H9 (cell line): ENCODE results near the gene FAT1. TPM values are rescaled to one million over a fixed set of nuclear protein-coding genes. Genes with fewer than 3 reads are reported as not detected.

Source experiments
- DNase-seq: peaks from one replicate; pipeline ENCODE4 v3.0.0-alpha.2; 2017
- H2AFZ ChIP-seq: one replicate; pipeline ENCODE4 v1.6.1; 2013; ENCODE audit warnings: mild to moderate bottlenecking, low read length, control low read depth, moderate library complexity
- H2AK5ac ChIP-seq: 2 replicates; pipeline ENCODE4 v1.6.1; 2013; ENCODE audit warnings: low read length, control low read depth, mixed read lengths; ENCODE audit not compliant: insufficient read length
- H2BK120ac ChIP-seq: one replicate; pipeline ENCODE4 v1.6.1; 2013; ENCODE audit warnings: low read depth, mild to moderate bottlenecking, low read length, control low read depth, inconsistent platforms; ENCODE audit not compliant: poor library complexity, severe bottlenecking
- H2BK12ac ChIP-seq: 2 replicates; pipeline ENCODE4 v1.6.1; 2013; ENCODE audit warnings: low read length, control low read depth, mixed read lengths, low read depth; ENCODE audit not compliant: insufficient read length
- H2BK15ac ChIP-seq: 2 replicates; pipeline ENCODE4 v1.6.1; 2013; ENCODE audit warnings: low read depth, low read length, control low read depth
- H2BK20ac ChIP-seq: one replicate; pipeline ENCODE4 v1.6.1; 2013; ENCODE audit warnings: low read depth, mild to moderate bottlenecking, low read length, control low read depth, inconsistent platforms; ENCODE audit not compliant: poor library complexity, severe bottlenecking
- H2BK5ac ChIP-seq: 2 replicates; pipeline ENCODE4 v1.6.1; 2013; ENCODE audit warnings: low read length, control low read depth, mixed read lengths; ENCODE audit not compliant: insufficient read length
- H3K14ac ChIP-seq: 2 replicates; pipeline ENCODE4 v1.6.1; 2013; ENCODE audit warnings: low read length, control low read depth; ENCODE audit not compliant: insufficient read depth
- H3K18ac ChIP-seq: 2 replicates; pipeline ENCODE4 v1.6.1; 2013; ENCODE audit warnings: low read depth, mild to moderate bottlenecking, mixed read lengths, low read length, control low read depth; ENCODE audit not compliant: insufficient read length
- H3K23ac ChIP-seq: 2 replicates; pipeline ENCODE4 v1.6.1; 2013; ENCODE audit warnings: low read length, control low read depth, mixed read lengths, low read depth; ENCODE audit not compliant: insufficient read length
- H3K23me2 ChIP-seq: 2 replicates; pipeline ENCODE4 v1.6.1; 2013; ENCODE audit warnings: low read depth, mild to moderate bottlenecking, mixed read lengths, low read length, control low read depth; ENCODE audit not compliant: insufficient read length, poor library complexity, severe bottlenecking
- H3K27ac ChIP-seq: 2 replicates; pipeline ENCODE4 v1.5.1; 2013; ENCODE audit warnings: low read length, control low read depth, mixed read lengths, low read depth; ENCODE audit not compliant: insufficient read length
- H3K27me3 ChIP-seq: 2 replicates; pipeline ENCODE4 v1.6.1; 2013; ENCODE audit warnings: low read length, control low read depth, inconsistent platforms; ENCODE audit not compliant: insufficient read depth
- H3K4ac ChIP-seq: 2 replicates; pipeline ENCODE4 v1.6.1; 2013; ENCODE audit warnings: low read depth, mild to moderate bottlenecking, control low read depth, inconsistent platforms, low read length, moderate library complexity
- H3K4me1 ChIP-seq: 2 replicates; pipeline ENCODE4 v1.6.1; 2013; ENCODE audit warnings: low read length, control low read depth, inconsistent platforms; ENCODE audit not compliant: insufficient read depth
- H3K4me2 ChIP-seq: 2 replicates; pipeline ENCODE4 v1.6.1; 2013; ENCODE audit warnings: low read length, control low read depth, mixed read lengths; ENCODE audit not compliant: insufficient read length, insufficient read depth
- H3K56ac ChIP-seq: 2 replicates; pipeline ENCODE4 v1.6.1; 2013; ENCODE audit warnings: low read depth, mild to moderate bottlenecking, mixed read lengths, low read length, control low read depth; ENCODE audit not compliant: insufficient read length
- H3K79me1 ChIP-seq: 2 replicates; pipeline ENCODE4 v1.6.1; 2013; ENCODE audit warnings: low read depth, mild to moderate bottlenecking, moderate library complexity, low read length, control low read depth, inconsistent platforms; ENCODE audit not compliant: insufficient read depth, poor library complexity, severe bottlenecking
- H3K79me2 ChIP-seq: 2 replicates; pipeline ENCODE4 v1.6.1; 2013; ENCODE audit warnings: low read length, control low read depth, inconsistent platforms; ENCODE audit not compliant: insufficient read depth
- H3K9ac ChIP-seq: 2 replicates; pipeline ENCODE4 v1.6.1; 2013; ENCODE audit warnings: low read length, control low read depth, mixed read lengths; ENCODE audit not compliant: insufficient read length; ENCODE audit errors: extremely low read depth
- H3K9me3 ChIP-seq: one replicate; pipeline ENCODE4 v1.6.1; 2013; ENCODE audit warnings: low read depth, low read length, inconsistent platforms; ENCODE audit not compliant: control insufficient read depth
- H3T11ph ChIP-seq: one replicate; pipeline ENCODE4 v1.6.1; 2013; ENCODE audit warnings: mild to moderate bottlenecking, low read length, control low read depth, inconsistent platforms
- H4K20me1 ChIP-seq: one replicate; pipeline ENCODE4 v1.6.1; 2013; ENCODE audit not compliant: control insufficient read depth, insufficient read length, insufficient read depth
- H4K5ac ChIP-seq: 2 replicates; pipeline ENCODE4 v1.6.1; 2013; ENCODE audit warnings: low read depth, mild to moderate bottlenecking, mixed read lengths, low read length, control low read depth; ENCODE audit not compliant: insufficient read length
- H4K8ac ChIP-seq: replicated peaks from 2 replicates; pipeline ENCODE4 v1.6.1; 2013; ENCODE audit warnings: low read length, control low read depth, mixed read lengths, low read depth; ENCODE audit not compliant: insufficient read length
- H4K91ac ChIP-seq: 2 replicates; pipeline ENCODE4 v1.6.1; 2013; ENCODE audit warnings: low read depth, mild to moderate bottlenecking, moderate library complexity, mixed read lengths, low read length, control low read depth; ENCODE audit not compliant: insufficient read length
- H3K27ac Mint-ChIP-seq, 3 experiments: 2 replicates in 2 of 3; 3 replicates in 1 of 3; pipeline ENCODE4 v1.8.0; 2020 to 2021; ENCODE audit warnings: mixed read lengths in 3 of 3, mild to moderate bottlenecking in 1 of 3, moderate library complexity in 1 of 3
- H3K27me3 Mint-ChIP-seq: 2 replicates; pipeline ENCODE4 v1.8.0; 2021; ENCODE audit warnings: low read depth, mild to moderate bottlenecking, moderate library complexity, mixed read lengths
- H3K36me3 Mint-ChIP-seq, 3 experiments: 2 replicates in 2 of 3; 3 replicates in 1 of 3; pipeline ENCODE4 v1.8.0; 2020 to 2021; ENCODE audit warnings: low read depth in 3 of 3, mixed read lengths in 3 of 3; ENCODE audit not compliant: insufficient read depth in 1 of 3
- H3K4me1 Mint-ChIP-seq, 2 experiments: 2 replicates each; pipeline ENCODE4 v1.8.0; 2020; ENCODE audit warnings: mixed read lengths in 2 of 2
- H3K4me3 Mint-ChIP-seq, 2 experiments: 2 replicates in 1 of 2; 3 replicates in 1 of 2; pipeline ENCODE4 v1.8.0; 2020 to 2021; ENCODE audit warnings: mild to moderate bottlenecking in 2 of 2, mixed read lengths in 2 of 2, moderate library complexity in 1 of 2
- H3K9me3 Mint-ChIP-seq, 2 experiments: 2 replicates in 1 of 2; 3 replicates in 1 of 2; pipeline ENCODE4 v1.8.0; 2020; ENCODE audit warnings: mild to moderate bottlenecking in 2 of 2, mixed read lengths in 2 of 2, moderate library complexity in 1 of 2
- WGBS: extraction: QIAGEN DNeasy Blood & Tissue Kit; methylation state at CpG from one replicate; pipeline ENCODE4 v1.1.7; 2013; ENCODE audit warnings: missing lambda C conversion rate, low lambda C conversion rate, mixed read lengths; ENCODE audit not compliant: insufficient read length; ENCODE audit errors: extremely low coverage; 5-methylcytosine and 5-hydroxymethylcytosine counted together
- total RNA-seq: library from RNA; stranded (reverse); gene quantifications from 2 replicates; pipeline ENCODE4 v1.2.1, GENCODE V29; 2021
- TF ChIP-seq, protein P1 (sequence below): fragments of 200-600 bp; sonication (generic); conservative IDR thresholded peaks from 3 replicates; pipeline ENCODE4 v1.8.0; 2021; ENCODE audit warnings: antibody characterized with exemption, mild to moderate bottlenecking

FAT1 gene
- total RNA-seq, 1 experiment from 2014 or later = 173 TPM

DNA sequence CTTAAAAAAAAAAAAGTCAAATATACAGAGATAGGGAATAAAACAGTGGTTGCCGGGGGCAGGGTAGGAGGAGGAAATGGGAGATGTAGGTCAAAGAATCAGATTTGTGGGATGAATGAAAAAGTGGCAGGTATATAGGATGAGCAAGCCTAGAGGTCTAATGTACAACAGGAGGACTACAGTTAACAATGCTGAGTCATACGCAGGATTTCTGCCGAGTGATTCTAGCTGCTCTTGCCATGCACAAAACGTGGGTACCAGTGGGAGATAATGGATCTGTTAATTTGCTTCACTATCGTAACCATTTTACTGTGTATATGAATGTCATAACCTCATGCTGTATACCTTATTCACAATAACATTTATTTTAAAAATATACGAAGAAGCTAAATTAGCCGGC lies 157.6 kb downstream of the FAT1 start:
- Histone ChIP-seq H3K79me1 (no peaks in the 10 kb centered on the region), H3K9ac (no peak overlapping the region), H3K56ac (no peak overlapping the region), H3K4ac (no peak overlapping the region), H3K4me1 (no peaks in the 10 kb centered on the region), H2AFZ (no peak overlapping the region), H3K14ac (no peak overlapping the region), H2BK12ac (no peak overlapping the region), H4K20me1 (no peaks in the 10 kb centered on the region), H2AK5ac (no peak overlapping the region), H4K5ac (no peak overlapping the region), H4K91ac (no peak overlapping the region), H3T11ph (no peak overlapping the region), H2BK15ac (no peak overlapping the region), H3K23me2 (no peaks in the 10 kb centered on the region), H3K23ac (no peak overlapping the region), H4K8ac (no peak overlapping the region), H3K79me2 (no peaks in the 10 kb centered on the region), H3K18ac (no peak overlapping the region), H3K27ac (no peak overlapping the region), H2BK20ac (no peak overlapping the region), H3K27me3 (no peaks in the 10 kb centered on the region), H3K9me3 (no peaks in the 10 kb centered on the region), H2BK120ac (no peak overlapping the region), H3K4me2 (no peak overlapping the region), H2BK5ac (no peak overlapping the region)
- H3K9me3 Mint-ChIP-seq = no peaks in the 10 kb centered on the region
- no peaks in the 10 kb centered on the region for H3K36me3 Mint-ChIP-seq
- H3K4me1 Mint-ChIP-seq = no peaks in the 10 kb centered on the region
- no peak overlapping the region for H3K4me3 Mint-ChIP-seq
- TF ChIP-seq, protein P1, sequence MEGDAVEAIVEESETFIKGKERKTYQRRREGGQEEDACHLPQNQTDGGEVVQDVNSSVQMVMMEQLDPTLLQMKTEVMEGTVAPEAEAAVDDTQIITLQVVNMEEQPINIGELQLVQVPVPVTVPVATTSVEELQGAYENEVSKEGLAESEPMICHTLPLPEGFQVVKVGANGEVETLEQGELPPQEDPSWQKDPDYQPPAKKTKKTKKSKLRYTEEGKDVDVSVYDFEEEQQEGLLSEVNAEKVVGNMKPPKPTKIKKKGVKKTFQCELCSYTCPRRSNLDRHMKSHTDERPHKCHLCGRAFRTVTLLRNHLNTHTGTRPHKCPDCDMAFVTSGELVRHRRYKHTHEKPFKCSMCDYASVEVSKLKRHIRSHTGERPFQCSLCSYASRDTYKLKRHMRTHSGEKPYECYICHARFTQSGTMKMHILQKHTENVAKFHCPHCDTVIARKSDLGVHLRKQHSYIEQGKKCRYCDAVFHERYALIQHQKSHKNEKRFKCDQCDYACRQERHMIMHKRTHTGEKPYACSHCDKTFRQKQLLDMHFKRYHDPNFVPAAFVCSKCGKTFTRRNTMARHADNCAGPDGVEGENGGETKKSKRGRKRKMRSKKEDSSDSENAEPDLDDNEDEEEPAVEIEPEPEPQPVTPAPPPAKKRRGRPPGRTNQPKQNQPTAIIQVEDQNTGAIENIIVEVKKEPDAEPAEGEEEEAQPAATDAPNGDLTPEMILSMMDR = no peak
- DNase-seq = no peak
- WGBS = no CpG with 5 or more reads among the region's 7 CpGs
- H3K27ac Mint-ChIP-seq = no peak overlapping the region
- no peaks in the 10 kb centered on the region for H3K27me3 Mint-ChIP-seq
